ENCODE measurements around the gene OSBPL10.
A peak's percentile ranks its signal among the peaks of the same experiment; 100 is the strongest.
"Not testable (repeated sequence)": the region's sequence is repeated elsewhere in the genome, so short reads cannot be mapped to it uniquely, and the experiment has no call there.

OSBPL10 gene

GRCh38 chr3:31804251-31805051 is 176.6 kb downstream of the OSBPL10 start:
- no peak for DNase-seq

- no peak for DNase-seq
These were observed 177.9 kb downstream of the OSBPL10 start for GRCh38 chr3:31802981-31803740.

GRCh38 chr3:31800436-31800835 is 180.6 kb downstream of the OSBPL10 start:
- no peak for DNase-seq

- DNase-seq = no peak
These were observed 182.2 kb downstream of the OSBPL10 start for GRCh38 chr3:31798840-31799239.

GRCh38 chr3:31793821-31794220 is 187.2 kb downstream of the OSBPL10 start:
- DNase-seq = no peak

- DNase-seq = no peak
These were observed 190.0 kb downstream of the OSBPL10 start for GRCh38 chr3:31791090-31791430.

- DNase-seq = peak; percentile 22
These were observed 190.6 kb downstream of the OSBPL10 start for GRCh38 chr3:31790193-31791089.

GRCh38 chr3:31789429-31789828 is 191.6 kb downstream of the OSBPL10 start:
- no peak for DNase-seq

- no peak for DNase-seq
These were observed 195.3 kb downstream of the OSBPL10 start for GRCh38 chr3:31785734-31786133.

- no peak for DNase-seq
These were observed 195.8 kb downstream of the OSBPL10 start for GRCh38 chr3:31785286-31785685.

- DNase-seq = not testable (repeated sequence)
These were observed 197.2 kb downstream of the OSBPL10 start for GRCh38 chr3:31783851-31784250.

GRCh38 chr3:31782306-31782705 is 198.8 kb downstream of the OSBPL10 start:
- DNase-seq = not testable (repeated sequence)

GRCh38 chr3:31779514-31779913 is 201.5 kb downstream of the OSBPL10 start:
- no peak for DNase-seq

GRCh38 chr3:31777887-31778286 is 203.2 kb downstream of the OSBPL10 start:
- DNase-seq = no peak

- no peak for DNase-seq
These were observed 204.0 kb downstream of the OSBPL10 start for GRCh38 chr3:31777092-31777491.

GRCh38 chr3:31776016-31776415 is 205.0 kb downstream of the OSBPL10 start:
- DNase-seq = no peak

GRCh38 chr3:31775383-31775782 is 205.7 kb downstream of the OSBPL10 start:
- DNase-seq = no peak

GRCh38 chr3:31772758-31773473 is 208.1 kb downstream of the OSBPL10 start:
- DNase-seq = no peak

- no peak for DNase-seq
These were observed 208.8 kb downstream of the OSBPL10 start for GRCh38 chr3:31772272-31772671.

- DNase-seq = no peak
These were observed 210.2 kb downstream of the OSBPL10 start for GRCh38 chr3:31770822-31771326.

- no peak for DNase-seq
These were observed 212.5 kb downstream of the OSBPL10 start for GRCh38 chr3:31768479-31769125.

- no peak for DNase-seq
These were observed 213.1 kb downstream of the OSBPL10 start for GRCh38 chr3:31767920-31768319.

Measured in NCI-H1694 (cell line).